Urothelium cell line (cell line): Measurements from ENCODE around the gene GUCY2C.
"Not testable (repeated sequence)": the region's sequence is repeated elsewhere in the genome, so short reads cannot be mapped to it uniquely, and the experiment has no call there.

Experiments used
- DNase-seq: peaks from one replicate; pipeline ENCODE4 v3.0.0; 2011; ENCODE audit warnings: low spot score, mixed read lengths
- FAIRE-seq: peaks from 2 replicates; lab custom pipeline; 2011; peaks lifted over from hg19 to GRCh38; lab: Jason Lieb, UNC

GUCY2C gene

DNA sequence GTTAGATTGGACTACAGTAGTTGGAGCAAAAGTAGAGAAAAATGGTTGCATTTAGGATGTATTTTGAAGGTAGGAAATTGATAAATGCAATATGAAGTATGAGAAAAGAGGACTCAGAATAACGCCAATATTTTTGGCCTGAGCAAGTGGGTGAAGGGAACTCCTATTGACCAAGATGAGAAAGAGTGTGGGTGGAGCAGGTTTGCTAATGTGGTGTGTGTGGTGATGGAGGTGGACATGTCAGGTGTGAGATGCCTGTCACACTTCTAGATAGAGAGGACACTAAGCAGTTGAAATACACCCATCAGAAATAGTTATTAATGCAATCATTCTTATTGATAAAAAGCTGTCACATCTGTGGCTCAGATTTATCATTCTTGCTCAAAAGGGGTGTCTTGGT, 7.3 kb downstream of the GUCY2C start:
- no peak for DNase-seq
- FAIRE-seq = peak; percentile 23

DNA sequence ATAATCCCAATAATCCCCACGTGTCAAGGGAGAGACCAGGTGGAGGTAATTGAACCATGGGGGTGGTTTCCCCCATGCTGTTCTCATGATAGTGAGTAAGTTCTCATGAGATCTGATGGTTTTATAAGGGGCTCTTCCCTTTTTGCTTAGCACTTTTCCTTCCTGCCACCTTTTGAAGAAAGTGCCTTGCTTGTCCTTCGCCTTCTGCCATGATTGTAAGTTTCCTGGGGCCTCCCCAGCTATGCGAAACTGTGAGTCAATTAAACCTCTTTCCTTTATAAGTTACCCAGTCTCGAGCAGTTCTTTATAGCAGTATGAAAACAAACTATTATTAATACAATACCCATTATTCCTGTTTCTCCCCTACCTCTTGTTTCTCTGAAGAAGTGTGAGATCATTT, 14.2 kb downstream of the GUCY2C start:
- not testable (repeated sequence) for FAIRE-seq

DNA sequence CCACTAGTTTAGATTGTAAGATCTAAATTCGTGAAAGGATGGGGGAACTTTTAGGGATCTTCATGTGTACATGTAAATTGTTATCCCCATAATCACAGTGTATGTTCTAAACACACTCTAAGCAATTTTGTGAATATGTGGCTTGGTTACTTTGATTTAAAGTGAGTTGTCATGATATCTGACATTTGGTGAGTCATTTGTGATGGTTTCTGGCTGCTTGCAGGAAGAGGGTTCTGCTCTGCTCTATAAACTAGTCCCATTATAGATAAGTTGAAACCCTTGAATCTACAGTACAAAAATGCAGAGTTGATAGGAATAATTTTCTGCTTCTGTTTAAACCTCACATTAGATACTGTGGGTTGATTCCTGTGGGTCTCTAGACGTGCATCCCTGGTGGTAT, 14.8 kb downstream of the GUCY2C start:
- FAIRE-seq (no peak), DNase-seq (no peak)

More for the DNA sequence above, 14.2 kb downstream of the GUCY2C start:
- not testable (repeated sequence) for DNase-seq

DNA sequence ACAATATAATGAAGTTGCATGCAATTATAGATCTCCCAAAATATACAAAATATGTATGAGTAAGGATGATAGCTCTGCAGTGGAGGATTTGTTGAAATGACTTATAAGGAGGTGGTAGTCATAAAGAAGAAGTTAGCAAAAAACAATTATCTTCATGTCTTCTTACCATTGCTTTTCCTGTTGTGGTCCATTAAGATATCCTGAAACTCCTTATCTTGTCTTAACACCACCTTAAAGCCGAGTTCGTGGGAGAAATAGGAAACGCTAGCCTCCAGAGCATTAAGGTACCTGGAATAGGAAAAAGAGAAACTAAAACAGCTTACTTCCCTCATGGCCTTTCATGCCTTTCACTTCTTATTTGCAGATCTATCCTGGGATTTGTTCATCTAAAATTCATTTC, 15.2 kb downstream of the GUCY2C start:
- no peak for FAIRE-seq
- DNase-seq = no peak

DNA sequence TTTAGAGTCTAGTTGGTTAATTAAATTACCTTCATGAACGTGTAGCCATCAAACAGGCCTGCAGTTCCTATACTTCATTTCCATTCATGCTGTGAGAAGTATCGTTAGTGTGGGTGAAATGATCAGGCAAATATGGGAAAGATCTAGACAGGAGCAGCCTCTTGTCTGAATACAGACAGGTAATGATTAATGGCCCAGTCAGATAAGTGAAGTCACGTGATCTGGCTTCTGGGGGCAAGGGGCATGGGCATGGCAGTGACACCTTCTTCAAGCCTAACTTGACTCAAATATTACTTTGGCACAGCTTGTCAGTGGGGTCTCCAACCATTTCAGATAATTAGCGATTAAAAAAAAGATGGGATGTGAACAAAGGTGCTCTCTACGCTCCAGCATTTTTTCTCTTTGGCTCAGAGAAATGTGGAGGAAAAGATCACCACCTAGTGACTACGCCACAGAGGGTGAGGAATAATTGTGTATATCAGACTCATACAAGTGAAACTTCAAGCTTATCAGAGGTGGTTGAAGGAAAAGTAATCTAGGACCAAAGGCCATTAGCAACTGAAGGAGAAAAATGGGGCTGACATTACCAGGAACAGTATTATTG, 17.8 kb downstream of the GUCY2C start:
- DNase-seq (no peak), FAIRE-seq (peak; percentile 59)

DNA sequence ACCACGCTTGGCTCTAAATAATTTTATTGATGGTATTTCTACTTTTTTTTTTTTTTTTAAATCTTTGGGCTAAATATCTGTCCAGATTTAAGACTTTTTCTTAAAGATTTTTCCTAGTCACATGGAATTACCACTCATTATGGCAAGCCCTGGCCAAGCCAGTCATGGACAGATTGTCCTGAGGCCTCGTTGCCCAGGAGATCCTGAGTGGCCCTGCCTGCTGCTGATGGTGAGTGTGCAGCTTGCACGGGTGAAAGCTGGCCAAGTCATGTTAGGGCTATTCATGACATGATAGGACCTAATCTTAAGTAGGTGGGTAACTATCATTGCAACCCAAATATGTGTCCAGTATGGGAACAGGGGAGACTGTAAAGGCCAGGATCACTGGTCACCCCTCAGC, 27.8 kb downstream of the GUCY2C start:
- FAIRE-seq = no peak
- no peak for DNase-seq

DNA sequence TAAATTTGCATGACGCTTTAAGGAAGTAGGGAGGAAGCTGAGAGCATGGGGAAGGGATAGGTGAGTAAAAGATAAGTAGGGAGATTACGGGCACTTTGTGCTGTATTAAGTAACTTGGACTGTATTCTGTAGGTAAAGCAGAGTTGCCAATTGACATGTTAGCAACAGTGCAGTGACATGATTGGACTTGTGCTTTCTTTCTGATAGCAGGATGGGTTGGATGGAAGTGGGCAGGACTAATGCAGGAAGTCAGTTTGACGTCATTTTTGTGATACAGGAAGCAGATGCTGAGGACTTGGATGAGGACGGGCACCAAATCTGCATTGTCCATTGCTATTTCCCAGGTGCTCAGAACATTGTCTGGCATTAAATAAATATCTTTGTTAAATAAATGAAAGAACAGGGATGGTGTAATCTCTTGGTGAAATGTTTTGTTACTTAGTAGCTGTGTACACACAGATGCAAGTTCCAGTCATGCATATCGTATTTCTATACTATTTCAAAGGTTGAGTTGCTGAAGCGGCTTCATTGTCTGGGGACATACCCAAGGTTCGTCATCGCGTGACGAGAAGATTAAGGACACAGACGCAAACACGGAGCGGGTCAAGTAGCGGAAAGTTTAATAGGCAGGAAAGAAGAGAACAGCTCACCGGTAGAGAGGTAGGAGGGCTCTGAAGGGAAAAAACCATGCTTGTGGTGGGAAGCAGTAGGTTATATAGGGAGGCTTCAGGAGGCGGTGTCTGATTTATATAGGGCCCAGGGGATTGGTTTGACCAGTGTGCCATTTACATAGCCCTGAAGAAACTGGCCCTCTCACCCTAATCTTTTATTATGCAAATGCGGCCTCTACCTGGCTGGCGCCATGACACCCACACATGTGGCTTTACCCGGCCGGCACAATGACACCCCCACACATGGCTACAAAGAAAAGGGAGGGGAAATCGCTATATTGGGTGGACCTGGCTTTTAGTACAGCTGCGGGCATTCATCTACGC, 30.7 kb downstream of the GUCY2C start:
- DNase-seq (peak; percentile 51), FAIRE-seq (peak; percentile 66)

DNA sequence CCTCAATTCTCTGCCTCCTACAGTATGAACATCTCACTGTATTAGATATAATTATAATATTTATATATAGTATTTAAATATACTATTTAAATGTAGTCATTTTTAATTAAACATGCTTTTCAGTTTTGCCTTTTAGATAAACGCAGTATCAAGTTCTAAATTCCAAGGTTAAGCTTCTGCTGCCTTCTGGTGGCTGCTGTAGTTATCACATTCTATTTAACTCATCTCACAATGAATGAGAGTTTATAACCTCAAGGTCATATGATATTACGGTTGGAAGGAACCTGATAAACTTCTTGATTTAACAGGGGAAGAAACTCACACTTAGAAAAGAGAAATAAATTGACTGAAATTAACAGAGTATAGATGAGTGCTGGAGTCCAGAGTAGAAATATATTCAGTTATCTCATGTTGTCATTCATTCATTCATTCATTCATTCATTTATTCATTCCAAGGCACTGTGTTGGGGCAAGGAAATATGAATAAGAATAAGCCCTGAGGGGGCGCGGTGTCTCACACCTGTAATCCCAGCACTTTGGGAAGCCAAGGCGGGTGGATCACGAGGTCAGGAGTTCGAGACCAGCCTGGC, 31.9 kb downstream of the GUCY2C start:
- no peak for FAIRE-seq

DNA sequence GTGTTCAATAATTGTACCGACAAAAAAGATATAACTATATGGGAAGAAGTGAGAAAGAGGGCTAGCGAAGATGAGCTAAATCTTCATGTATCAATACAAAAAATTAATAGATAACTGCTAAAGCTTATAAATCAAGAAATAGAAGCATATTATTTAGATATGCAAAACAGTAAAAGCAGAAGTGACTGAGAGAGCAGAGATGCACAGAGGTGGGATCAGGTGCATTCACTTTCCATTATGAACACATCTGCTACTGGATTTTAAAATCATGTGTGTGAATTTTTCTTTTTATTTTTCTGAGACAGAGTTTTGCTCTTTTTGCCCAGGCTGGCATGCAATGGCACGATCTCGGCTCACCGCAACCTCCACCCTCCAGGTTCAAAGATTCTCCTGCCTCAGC, 33.4 kb downstream of the GUCY2C start:
- DNase-seq (no peak), FAIRE-seq (no peak)

More for the DNA sequence above, 31.9 kb downstream of the GUCY2C start:
- peak; percentile 33 for DNase-seq

DNA sequence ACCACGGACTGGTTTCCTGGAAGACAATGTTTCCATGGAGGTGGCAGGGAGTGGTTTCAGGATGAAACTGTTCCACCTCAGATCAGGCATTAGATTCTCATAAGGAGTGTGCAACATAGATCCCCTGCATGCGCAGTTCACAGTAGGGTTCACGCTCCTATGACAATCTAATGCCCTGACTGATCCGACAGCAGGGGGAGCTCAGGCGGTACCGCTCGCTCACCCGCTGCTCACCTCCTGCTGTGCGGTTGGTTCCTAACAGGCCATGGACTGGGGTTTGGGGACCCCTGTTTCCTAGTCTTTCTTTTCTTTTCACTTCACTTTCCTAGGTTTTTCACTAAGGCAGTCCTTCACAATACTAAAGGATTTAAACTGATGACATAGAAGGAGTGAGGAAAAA, 39.6 kb downstream of the GUCY2C start:
- FAIRE-seq = peak; percentile 23
- DNase-seq = no peak

DNA sequence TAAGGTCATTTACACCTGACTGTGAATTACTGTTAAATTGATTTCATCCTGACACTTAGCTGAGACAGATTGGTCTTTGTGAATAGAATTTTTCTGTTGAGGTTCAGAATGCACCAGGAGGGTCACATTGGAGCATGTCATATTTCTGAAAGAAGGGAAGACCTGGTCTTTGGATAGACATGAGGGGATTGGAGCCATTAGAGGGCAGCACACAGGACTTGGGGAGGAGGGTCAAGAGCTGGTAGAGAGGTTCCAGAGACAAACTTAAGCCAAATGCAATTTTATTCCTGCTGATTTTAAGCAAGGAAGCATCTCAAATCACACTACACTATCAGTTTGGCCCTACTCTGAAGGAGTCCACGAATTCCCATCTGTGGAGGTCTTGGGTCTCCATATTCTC, 41.1 kb downstream of the GUCY2C start:
- FAIRE-seq = no peak
- DNase-seq = no peak

DNA sequence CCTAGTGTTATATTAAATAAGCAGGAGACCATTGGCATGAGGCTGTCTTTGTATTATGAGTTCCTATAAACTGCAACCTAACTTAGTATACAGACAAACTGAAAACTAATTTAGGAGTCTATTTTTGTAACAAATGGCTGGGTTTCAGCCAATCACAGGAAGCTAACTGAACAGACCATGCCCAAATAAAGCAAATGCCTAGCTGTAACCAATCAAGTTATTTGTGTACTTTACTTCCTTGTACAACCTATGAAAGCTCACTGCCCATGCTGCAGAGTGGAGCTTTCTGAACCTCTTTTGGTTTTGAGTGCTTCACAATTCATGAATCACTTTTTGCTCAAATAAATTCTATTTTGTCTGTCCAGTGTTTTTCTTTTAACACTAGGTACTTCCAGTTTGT, 41.6 kb downstream of the GUCY2C start:
- DNase-seq (no peak), FAIRE-seq (no peak)

DNA sequence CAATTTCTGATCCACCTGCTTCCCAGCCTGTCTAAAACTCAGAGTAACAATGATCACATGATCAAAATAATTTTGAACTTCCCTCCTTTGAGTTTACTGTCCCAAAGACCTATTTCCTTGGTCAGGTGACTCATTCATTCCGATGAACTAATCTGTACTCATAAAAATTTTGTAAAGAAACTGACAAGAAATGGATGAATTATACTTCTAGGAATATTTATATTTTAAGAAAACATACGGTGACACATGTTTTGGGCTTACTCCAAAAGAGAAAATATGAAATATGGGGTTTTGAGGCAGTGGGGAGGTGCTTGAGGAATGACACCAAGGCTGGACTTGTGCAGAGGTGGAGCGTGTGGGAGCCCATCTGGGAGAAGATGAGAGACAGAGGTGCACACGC, 42.0 kb downstream of the GUCY2C start:
- FAIRE-seq (no peak), DNase-seq (no peak)

DNA sequence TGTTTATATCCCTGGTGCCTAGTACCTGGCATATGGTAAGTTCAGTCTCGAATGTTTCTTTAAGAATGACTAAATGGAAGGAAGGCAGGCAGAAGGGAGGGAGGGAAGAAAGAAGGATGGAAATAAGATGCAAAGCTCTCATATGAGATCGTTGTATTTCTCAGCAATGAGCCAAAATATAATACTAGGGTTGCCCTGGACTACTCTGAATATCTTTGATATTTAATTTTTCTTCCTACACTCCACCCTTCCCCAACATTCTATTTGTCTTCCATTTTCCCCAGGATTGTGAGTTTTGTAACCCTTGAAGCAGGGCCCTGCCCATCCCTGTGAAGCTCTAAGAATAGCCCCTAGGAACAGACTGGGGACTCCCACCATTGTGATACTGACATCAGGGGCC, 43.9 kb downstream of the GUCY2C start:
- FAIRE-seq (no peak), DNase-seq (no peak)

DNA sequence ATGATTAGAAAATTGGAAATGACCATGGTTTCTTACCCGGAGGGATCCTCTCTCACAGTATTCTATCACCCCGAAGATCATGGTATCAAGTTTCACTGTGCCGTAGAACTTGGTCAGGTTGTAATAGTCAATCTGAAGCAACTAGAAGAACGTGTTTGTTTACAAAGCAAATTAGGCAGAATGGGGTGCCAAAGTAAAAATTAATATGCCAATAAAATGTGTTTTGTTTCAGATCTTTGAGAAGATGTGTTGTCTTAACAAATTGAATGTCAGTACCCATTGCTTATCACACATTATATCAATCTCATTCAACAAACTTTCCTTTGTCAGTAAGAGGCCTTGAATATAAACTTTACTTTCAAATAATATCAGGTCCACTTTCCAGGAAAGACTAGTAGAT, 45.0 kb downstream of the GUCY2C start:
- FAIRE-seq (peak; percentile 30), DNase-seq (no peak)

DNA sequence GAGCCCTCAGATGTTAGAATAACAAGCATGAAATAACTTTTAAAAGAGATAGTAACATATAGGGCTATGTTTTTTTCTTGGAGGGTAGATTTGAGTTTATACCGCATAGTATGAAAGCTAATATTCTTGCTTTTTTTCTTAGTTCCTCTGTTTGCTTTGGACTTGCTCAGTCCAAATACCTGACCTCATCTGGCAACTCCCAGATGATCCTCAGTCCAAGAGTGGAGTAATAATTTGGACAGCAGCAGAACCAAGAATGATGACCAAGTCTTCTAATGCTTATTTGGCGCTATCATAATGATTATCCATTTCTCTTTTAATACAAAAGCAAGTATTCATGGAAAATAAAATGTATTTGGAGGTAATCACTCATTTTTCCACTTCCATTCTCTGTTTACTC, 45.6 kb downstream of the GUCY2C start:
- FAIRE-seq (no peak), DNase-seq (no peak)

DNA sequence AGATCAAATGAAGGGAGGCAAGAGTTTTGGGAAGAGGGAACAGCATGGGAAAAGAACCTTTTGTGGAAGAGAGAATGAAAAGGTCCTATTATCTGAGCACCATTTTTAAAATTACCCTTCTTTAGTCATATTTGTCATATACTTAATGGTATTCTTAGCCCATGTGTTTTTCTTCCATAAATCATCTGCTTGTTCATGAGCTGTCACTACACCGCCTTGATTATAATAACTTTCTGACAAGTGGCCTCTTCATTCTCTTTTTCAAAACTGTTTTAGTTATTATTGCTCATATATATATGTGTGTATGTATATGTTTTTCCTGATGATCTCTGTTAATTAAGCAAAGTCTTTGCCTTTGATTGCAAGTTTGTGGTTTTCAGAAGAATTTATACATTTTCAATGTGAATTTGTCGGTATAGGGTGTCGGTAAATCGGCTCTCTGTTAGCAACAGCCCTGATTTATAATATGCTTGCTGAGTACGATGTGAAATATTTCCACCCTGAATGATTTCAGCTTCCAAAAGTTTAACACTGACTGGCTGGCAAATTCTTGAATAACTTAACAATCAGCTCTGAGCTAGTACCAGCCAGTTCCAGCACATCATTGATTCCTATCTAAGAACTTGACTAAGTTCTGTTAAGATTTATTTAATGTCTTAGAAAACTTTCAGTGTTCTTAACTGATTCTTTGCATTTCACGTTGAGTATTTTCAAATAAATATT, 49.2 kb downstream of the GUCY2C start:
- no peak for DNase-seq
- no peak for FAIRE-seq

DNA sequence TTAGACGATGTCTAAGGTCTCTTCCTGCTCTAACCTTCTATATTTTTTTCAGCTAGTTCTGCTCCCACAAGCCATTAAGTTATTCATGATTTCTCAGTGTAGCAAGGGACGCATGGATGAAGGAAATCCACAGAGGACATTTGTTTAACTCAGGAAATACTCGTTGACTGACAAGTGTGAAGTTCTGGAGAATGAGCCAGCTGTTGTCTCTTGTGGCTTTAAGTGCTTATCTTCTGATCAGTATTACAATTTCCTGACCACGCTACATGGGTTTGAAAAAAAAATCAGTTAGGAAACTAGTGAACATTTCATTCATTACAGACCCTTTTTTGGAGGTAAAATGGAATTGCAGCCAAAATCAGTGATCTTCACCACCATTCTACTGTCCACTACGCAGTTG, 53.1 kb downstream of the GUCY2C start:
- FAIRE-seq (no peak), DNase-seq (no peak)

DNA sequence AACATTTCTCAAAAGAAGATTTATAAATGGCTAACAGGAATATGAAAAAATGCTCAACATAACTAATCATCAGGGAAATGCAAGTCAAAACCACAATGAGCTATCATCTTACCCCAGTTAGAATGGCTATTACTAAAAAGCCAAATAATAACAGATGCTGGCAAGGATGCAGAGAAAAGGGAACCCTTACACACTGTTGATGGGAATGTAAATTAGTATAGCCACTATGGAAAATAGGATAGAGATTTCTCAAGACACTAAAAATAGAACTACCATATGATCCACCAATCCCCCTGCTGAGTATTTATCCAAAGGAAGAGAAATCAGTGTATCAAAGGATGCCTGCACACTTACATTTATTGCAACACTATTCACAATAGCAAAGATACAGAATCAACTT, 58.3 kb downstream of the GUCY2C start:
- FAIRE-seq = peak; percentile 9
- DNase-seq = no peak

DNA sequence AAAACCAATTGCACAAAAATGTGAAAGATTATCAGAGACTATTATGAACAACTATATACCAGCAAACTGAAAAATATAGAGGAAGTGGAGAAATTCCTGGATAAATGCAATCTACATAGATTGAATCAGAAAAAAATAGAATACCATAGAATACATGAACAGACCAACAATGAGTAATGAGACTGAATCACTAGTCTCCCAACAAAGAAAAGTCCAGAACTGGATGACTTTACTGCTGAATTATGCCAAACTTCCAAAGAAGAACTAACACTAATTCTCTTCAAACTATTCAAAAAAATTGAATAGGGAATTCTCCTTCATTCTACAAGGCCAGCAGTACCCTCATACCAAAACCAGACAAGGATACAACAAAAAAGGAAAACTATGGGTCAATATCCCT, 60.6 kb downstream of the GUCY2C start:
- DNase-seq (no peak), FAIRE-seq (no peak)

DNA sequence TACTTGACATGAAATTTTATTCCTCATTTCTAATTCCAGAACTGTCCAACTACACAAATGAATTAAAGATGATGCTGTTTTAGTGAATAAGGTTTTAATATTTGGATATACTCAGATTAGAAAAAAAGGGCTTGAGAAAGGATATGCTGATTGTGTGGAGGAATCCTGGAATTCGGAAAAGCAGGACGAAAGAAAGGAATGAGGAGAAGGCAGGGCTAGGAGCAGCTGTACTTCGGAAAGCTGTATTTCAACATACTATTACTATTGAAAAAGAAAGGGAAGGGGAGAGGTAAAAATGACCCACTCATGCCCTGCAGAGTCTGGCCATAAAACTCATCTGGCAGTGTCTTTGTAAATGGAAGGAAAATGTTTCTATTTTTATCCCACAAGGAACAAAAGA, 65.6 kb downstream of the GUCY2C start:
- no peak for FAIRE-seq

More for the DNA sequence above, 65.6 kb downstream of the GUCY2C start:
- no peak for DNase-seq
